ENCODE data around the gene FARP2.

DNA sequence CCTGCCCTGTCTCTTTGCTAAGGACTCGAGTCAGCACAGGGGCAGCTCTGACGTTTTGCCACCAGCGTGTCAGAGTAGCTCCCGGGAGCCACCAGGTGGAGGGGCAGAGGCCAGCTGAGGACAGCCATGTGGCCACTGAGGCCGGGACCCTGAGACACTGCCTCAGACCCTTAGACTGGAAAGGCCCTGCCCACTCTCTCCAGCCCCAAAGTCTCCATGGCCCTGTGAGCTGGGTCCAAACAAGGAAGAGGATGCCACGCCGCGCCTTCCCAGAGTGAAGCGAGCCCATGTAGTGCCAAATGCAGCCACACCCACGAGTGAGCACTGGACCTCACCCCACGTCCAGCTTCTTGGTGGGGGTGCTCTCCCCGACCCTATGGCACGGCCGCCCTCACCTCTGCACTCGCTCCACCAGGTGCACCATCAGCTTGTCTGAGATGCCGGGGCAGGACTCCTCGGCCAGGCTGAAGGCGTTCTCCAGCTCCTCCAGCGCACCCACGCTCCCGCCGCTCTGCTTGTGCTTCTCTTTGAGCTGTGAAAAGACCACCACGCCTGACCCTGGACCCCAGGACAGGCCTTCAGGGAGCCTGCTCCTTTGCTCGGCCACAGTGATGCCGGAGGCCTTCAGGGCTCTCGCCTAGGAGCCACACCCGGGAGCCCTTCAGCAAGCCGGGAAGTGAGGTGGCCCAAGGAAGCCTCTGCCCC is 140.1 kb downstream of the FARP2 start:
- no peak for TF ChIP-seq CTCF (IDR thresholded peaks at IDR 0.05 in 8 of 11, conservative IDR thresholded peaks at IDR 0.05 in 3 of 11)
- TF ChIP-seq POLR2AphosphoS5 (IDR thresholded peaks at IDR 0.05): no peak
- no peak for TF ChIP-seq POLR2A (IDR thresholded peaks at IDR 0.05)

All from spleen (tissue), 7 donors.